SK-N-SH (cell line): ENCODE data around the gene C5orf58.

ENCODE experiments used
- SIN3A ChIP-seq: IDR thresholded peaks from 2 replicates; pipeline ENCODE4 v1.6.1; 2012; ENCODE audit warnings: low read depth, mild to moderate bottlenecking, low read length, moderate library complexity, borderline replicate concordance
- TAF1 ChIP-seq: IDR thresholded peaks from 2 replicates; pipeline ENCODE4 v1.6.1; 2012; ENCODE audit warnings: low read depth, mild to moderate bottlenecking, low read length, moderate library complexity, borderline replicate concordance
- TF ChIP-seq, protein P1 (sequence below): fragments of 200-600 bp; sonication (generic); IDR thresholded peaks from 2 replicates; pipeline ENCODE4 v1.6.1; 2017; ENCODE audit warnings: antibody characterized with exemption, mild to moderate bottlenecking, moderate library complexity

DNA sequence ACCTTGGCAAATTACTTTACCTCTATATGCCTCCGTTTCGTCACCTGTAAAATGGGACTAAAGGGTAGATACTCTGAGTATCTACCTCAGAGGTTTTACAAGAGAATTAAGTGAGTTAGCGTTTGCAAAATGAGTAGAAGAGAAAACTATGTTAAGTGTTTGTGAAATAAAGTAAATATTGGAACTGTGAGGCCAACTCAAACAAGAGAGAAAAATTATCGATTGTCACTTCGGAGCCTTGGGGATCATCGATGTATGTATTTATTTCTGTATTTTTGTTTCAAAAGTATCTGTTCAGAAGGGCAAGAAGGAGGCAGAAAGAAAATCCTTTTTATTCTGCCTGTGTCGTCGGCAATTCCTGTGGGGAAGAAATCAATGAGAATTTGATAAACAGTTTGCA lies 25.8 kb upstream of the C5orf58 start:
- TF ChIP-seq, protein P1, sequence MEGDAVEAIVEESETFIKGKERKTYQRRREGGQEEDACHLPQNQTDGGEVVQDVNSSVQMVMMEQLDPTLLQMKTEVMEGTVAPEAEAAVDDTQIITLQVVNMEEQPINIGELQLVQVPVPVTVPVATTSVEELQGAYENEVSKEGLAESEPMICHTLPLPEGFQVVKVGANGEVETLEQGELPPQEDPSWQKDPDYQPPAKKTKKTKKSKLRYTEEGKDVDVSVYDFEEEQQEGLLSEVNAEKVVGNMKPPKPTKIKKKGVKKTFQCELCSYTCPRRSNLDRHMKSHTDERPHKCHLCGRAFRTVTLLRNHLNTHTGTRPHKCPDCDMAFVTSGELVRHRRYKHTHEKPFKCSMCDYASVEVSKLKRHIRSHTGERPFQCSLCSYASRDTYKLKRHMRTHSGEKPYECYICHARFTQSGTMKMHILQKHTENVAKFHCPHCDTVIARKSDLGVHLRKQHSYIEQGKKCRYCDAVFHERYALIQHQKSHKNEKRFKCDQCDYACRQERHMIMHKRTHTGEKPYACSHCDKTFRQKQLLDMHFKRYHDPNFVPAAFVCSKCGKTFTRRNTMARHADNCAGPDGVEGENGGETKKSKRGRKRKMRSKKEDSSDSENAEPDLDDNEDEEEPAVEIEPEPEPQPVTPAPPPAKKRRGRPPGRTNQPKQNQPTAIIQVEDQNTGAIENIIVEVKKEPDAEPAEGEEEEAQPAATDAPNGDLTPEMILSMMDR: no peak
- TF ChIP-seq SIN3A (no peak), TAF1 (no peak)
